Stimulated activated CD4-positive, alpha-beta T cell treated with anti-CD3 and anti-CD28 coated beads, Interleukin-4, amount 100 ng/mL, for 4 hours (primary cell): ENCODE measurements around the gene TLR2.
"Not testable (repeated sequence)": the region's sequence is repeated elsewhere in the genome, so short reads cannot be mapped to it uniquely, and the experiment has no call there.

ENCODE experiments used
- DNase-seq, 2 experiments: peaks; one replicate each; pipeline ENCODE4 v3.0.0-alpha.2; 2020

Gene TLR2

DNA sequence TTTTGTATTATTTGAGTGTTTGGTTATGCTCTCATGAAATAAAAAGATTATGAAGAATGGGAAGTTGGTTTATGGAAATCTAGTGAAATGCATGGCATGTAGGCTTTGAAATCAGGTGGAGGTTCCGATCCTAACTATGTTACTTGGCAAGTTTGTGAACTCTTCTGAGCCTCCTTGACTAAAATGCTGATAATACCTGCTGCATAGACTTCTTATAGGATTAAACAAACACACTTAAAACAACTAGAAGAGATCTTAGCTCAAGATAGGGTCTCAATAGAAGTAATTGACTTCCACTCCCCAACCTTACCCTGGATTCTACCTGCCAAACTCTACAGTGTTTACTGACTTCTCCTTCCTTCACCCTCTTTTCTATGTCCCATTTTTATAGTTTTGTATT lies 22.2 kb upstream of the TLR2 start:
- DNase-seq: no peak

- no peak for DNase-seq
Observed at GRCh38 chr4:153663667-153664066, 20.4 kb upstream of the TLR2 start.

DNA sequence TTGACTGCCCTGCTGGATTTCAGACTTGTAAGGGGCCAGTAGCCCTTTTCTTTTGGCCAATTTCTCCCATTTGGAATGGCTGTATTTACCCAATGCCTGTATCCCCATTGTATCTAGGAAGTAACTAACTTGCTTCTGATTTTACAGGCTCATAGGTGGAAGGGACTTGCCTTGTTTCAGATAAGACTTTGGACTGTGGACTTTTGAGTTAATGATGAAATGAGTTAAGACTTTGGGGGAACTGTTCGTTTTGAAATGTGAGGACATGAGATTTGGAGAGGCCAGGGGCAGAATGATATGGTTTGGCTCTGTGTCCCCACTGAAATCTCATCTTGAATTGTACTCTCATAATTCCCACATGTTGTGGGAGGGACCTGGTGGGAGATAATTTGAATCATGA lies 17.6 kb upstream of the TLR2 start:
- not testable (repeated sequence) for DNase-seq

DNA sequence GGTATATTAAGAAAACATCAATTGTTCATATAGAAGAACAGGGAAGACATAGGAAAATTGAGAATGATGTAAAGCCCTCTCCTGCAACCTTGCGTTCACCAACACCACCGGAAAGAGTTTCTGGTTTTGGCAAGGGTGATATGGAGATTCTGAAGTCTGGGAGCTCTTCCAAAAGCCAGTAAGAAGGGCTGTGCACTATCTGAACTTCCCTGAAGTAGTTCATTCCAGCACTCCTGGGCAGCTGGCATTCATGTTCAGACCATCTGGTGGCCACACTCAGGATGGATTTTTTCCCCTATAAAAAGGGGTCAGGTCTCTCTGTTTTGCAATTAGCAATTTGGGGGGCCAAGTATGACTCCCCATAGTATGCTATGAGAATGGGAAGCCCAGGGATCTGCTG lies 15.4 kb upstream of the TLR2 start:
- no peak for DNase-seq

DNA sequence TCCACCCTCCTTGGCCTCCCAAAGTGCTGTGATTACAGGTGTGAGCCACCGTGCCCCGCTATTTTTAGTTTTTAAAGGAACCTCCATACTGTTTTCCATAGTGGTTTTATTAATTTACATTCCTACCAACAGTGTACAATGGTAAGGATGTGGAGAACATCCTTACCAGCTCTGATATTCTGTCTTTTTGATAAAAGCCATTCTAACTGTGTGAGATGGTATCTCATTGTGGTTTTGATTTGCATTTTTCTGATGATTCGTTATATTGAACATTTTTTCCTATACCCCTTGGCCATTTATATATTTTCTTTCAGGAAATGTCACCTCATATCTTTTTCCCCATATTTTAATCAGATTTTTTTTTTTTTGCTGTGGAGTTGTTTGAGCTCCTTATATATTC lies 14.2 kb upstream of the TLR2 start:
- no peak for DNase-seq

DNA sequence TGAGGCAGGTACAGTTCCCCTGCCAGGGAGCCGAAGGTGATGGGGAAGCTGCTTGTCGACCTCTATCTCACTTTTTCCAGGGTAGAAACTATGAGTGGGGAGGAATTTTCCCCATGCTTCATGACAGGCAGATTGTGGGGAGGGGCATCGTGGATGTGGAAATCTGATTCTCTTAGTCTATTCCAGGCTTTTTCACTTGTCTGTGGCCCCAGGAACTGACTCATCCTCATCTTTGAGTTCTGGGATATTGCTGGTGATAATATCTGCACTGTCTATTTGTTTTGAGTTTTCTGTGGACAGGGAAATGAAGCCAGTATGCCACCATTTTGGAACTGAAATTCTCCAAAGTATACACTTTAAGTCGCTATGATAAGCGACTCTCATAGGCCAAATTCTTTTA lies 7.6 kb upstream of the TLR2 start:
- DNase-seq: no peak

GRCh38 chr4:153676984-153677383 lies 7.1 kb upstream of the TLR2 start:
- no peak for DNase-seq

GRCh38 chr4:153679486-153679885 lies 4.6 kb upstream of the TLR2 start:
- no peak for DNase-seq

- no peak for DNase-seq
Observed at GRCh38 chr4:153683763-153684181, 308 bp upstream of the TLR2 start.

DNA sequence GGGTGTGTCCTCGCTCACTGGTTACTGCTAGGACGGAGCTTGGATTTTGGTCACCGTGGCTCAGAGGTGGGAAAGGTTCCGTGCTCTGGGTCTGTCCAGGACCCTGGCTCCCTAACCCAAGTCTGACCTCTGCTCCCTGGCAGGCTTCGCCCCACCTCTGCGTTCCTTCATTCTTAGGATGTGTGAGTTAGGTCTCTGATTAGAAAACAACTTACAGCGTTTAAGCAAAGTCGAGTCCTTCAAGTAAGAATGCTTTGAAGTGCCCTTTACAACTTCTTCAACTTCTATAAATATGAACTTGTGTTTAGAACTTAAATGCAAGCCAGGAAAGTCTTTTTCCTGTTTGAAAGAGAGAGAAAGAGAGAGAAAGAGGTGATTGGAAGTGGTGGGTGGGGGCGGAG lies 891 bp downstream of the TLR2 start:
- DNase-seq: peak; percentile 2 to 5

DNA sequence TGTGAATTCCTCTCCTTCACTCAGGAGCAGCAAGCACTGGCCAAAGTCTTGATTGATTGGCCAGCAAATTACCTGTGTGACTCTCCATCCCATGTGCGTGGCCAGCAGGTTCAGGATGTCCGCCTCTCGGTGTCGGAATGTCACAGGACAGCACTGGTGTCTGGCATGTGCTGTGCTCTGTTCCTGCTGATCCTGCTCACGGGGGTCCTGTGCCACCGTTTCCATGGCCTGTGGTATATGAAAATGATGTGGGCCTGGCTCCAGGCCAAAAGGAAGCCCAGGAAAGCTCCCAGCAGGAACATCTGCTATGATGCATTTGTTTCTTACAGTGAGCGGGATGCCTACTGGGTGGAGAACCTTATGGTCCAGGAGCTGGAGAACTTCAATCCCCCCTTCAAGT lies 20.4 kb downstream of the TLR2 start:
- DNase-seq: no peak

DNA sequence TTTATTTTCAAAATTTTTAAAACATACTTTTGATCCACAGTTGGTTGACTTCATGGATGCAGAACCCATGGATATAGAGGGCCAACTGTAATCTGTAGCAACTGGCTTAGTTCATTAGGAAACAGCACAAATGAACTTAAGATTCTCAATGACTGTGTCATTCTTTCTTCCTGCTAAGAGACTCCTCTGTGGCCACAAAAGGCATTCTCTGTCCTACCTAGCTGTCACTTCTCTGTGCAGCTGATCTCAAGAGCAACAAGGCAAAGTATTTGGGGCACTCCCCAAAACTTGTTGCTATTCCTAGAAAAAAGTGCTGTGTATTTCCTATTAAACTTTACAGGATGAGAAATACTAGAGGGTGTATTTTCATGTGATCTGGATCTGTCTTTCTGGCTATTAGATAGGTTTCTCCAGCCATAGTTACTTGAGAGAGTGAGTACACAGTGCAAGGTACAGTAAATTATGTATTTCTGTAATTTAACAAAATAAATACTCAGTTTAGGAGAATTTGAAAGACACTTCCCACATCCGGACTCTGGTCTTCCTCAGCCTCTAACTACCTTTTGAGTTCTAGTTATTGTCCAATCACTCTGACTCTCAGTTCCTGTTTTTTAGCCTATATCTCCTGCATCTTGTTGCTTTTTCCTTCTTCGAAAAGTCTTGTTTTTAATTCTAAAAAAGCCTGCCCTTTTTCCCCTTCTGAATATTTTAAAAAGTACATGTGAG lies 21.8 kb downstream of the TLR2 start:
- no peak for DNase-seq

DNA sequence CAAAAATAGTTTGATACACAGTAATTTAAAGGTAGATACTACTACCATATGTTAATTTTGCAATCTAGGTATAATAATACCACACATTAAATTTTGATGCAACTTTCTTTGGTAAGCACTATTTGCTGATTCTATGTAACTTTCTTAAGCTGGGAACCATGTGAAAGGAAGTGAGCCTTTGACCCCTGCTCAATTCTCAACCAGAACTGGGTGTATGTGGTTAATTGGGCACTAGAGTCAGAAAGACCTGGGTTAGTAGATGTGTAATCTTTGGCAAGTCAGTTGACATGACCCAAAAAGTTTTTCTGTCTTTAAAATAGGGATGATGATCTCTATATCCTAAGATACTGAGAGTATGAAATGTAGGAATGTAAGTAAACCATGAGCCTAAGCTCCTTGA lies 22.4 kb downstream of the TLR2 start:
- no peak for DNase-seq

- no peak for DNase-seq
Observed at GRCh38 chr4:153710681-153711080, 26.6 kb downstream of the TLR2 start.

DNA sequence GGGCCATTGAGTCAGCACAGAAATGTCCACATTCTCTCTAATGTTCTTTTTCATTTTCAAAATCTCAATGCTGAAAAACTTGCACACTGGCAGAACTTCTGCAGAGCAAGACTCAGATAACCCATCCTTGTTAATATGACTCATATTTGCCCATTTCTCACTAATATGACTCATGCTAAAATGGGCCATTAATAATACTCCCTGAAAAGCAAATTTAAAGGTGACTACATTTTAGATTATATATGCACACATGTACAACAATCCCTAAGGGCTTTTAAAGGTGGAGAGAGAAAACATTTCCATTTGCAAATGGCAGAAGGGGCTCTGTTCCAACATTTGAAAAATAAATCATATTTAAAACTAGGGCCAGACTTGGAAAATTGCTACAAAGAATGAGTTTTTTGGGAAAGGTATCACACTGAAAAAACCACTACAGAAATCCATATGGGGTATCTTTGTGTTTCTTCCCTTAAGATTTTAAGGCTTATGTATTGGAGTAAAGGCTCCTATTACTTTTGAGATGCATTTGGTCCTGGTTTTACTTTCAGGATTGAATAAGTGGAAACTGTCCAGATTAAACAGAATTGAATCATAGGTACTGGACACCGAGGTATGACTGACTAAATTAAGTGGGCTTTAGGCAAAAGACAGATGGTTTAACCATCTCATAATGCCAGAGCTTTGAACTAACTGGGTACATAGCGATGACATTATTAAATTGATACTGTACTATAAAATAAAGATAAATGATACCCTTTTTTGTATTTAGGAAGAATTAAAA lies 30.0 kb downstream of the TLR2 start:
- no peak for DNase-seq

GRCh38 chr4:153722036-153722435 lies 38.0 kb downstream of the TLR2 start:
- no peak for DNase-seq

- no peak for DNase-seq
Observed at GRCh38 chr4:153724606-153725005, 40.5 kb downstream of the TLR2 start.

DNA sequence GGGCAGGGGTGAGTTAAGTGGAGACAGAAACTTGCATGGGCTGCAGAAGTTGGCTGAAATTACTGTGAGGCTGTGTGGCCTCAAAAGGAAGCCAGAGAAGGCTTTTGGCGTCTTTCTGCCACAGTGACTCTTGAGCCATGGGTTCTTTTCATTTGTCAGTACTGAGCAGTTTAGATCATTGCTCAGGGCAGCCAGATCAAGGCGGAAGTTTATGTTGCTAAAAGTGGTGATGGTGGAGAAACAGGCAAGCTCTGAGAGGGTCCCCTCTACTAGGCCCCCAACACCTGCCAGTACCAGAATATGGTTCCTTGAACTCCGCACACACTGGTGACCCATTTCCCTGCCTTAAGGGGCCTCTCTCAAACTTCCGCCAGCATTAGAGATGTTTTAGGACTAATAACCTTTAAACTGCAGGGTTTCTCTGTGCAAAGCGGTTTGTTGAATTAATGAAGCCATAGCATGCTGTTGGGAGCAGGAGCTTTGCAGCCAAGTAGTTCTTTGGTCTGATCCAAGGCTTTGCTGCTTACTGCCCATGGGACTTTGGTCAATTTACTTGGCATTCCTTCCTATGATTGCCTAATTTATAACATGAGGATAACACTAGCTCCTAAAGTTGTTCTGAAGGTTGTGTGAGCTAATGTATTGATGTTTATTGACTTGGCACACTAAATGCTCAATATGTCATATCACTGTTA lies 41.2 kb downstream of the TLR2 start:
- DNase-seq: no peak

DNA sequence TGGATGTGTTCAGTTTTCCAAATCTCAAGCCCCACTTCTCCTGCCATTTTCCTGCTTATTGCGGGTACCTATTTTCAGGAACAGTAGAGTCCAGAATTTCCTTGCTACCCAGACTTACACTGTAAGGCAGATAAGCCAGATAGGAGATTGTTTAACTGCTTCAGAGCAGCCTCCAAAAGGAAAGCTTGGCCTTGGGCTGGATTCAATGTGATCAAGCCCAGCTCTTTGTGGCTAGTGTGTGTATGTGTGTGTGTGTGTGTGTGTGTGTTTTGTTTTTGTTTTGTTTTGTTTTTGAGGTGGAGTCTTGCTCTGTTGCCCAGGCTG lies 41.7 kb downstream of the TLR2 start:
- no peak for DNase-seq

DNA sequence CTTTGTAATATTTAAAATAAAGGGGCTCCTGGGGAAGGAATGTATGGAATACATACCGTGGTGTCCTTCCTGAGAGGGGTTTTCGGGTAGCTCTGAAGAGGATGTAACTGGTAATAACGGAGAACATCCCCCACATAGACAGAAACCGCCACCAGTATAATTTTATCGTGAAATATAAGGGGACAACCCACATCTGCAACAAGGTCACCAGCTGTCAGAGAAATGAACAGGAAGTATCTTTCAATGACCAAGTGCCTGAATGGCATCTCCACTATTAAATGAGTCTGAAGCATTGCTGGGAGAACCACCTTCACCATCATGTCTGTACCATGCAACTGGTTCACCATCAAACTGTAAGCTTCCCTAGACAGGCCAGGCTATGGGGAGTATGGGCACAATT lies 44.1 kb downstream of the TLR2 start:
- DNase-seq: no peak

GRCh38 chr4:153728660-153729059 lies 44.6 kb downstream of the TLR2 start:
- DNase-seq: no peak

- no peak for DNase-seq
Observed at GRCh38 chr4:153729895-153730294, 45.8 kb downstream of the TLR2 start.

GRCh38 chr4:153731239-153731638 lies 47.2 kb downstream of the TLR2 start:
- DNase-seq: no peak

GRCh38 chr4:153733751-153734448 lies 49.8 kb downstream of the TLR2 start:
- DNase-seq: no peak
